Activated naive CD8-positive, alpha-beta T cell treated with anti-CD3 and anti-CD28 coated beads, Interleukin-2, amount 50 U/mL, for 24 hours (primary cell): Measurements from ENCODE around the gene TRIP13.
A peak's percentile ranks its signal among the peaks of the same experiment; 100 is the strongest.
"Not testable (repeated sequence)": the region's sequence is repeated elsewhere in the genome, so short reads cannot be mapped to it uniquely, and the experiment has no call there.

Experiments used
- ATAC-seq: fragments of 150-1000 bp; cut with Tn5 transposase; one replicate; pipeline ENCODE4 v1.10.0; 2021
- DNase-seq: peaks from one replicate; pipeline ENCODE4 v3.0.0; 2021
- H3K27ac Mint-ChIP-seq: one replicate; pipeline ENCODE4 v1.8.0; 2021; ENCODE audit warnings: mild to moderate bottlenecking, mixed read lengths
- H3K27me3 Mint-ChIP-seq: one replicate; pipeline ENCODE4 v1.8.0; 2021; ENCODE audit warnings: mixed read lengths
- H3K36me3 Mint-ChIP-seq: one replicate; pipeline ENCODE4 v1.8.0; 2021; ENCODE audit warnings: low read depth, mixed read lengths
- H3K4me1 Mint-ChIP-seq: one replicate; pipeline ENCODE4 v1.8.0; 2021; ENCODE audit warnings: mixed read lengths
- H3K4me3 Mint-ChIP-seq: one replicate; pipeline ENCODE4 v1.8.0; 2021; ENCODE audit warnings: mild to moderate bottlenecking, moderate library complexity, mixed read lengths
- H3K9me3 Mint-ChIP-seq: one replicate; pipeline ENCODE4 v1.8.0; 2021; ENCODE audit warnings: mixed read lengths

TRIP13 gene

GRCh38 chr5:937151-937924 is 44.7 kb downstream of the TRIP13 start:
- Mint-ChIP-seq H3K27ac (no peak overlapping the region), H3K36me3 (no peaks in the 10 kb centered on the region)

DNA sequence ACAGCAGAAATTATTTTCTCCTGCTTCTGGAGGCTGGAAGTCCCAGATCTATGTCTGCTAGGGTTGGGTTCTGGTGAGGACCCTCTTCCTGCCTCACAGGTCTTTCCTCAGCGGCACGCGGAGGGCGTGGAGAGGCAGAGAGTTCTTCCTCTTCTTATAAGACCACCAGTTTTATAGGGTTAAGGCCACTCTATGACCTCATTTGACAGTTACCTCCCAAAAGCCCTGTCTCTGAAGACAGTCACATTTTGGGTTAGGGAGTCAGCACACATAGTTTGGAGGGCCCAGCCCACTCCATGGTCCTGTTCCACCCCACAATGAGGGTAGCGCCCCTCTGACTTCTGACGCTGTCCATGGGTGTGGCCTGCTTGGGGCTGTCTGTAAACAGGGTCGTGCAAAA is 46.7 kb downstream of the TRIP13 start:
- Mint-ChIP-seq H3K9me3 (no peaks in the 10 kb centered on the region), H3K27ac (no peak overlapping the region), H3K4me3 (no peak overlapping the region), H3K4me1 (peaks cover 11% of the 10 kb centered on the region), H3K27me3 (peaks cover 28% of the 10 kb centered on the region), H3K36me3 (no peaks in the 10 kb centered on the region)
- DNase-seq (no peak), ATAC-seq (no peak)

More at GRCh38 chr5:937151-937924, 44.7 kb downstream of the TRIP13 start:
- Mint-ChIP-seq H3K9me3 (no peaks in the 10 kb centered on the region), H3K4me1 (peaks cover 25% of the 10 kb centered on the region), H3K27me3 (peaks cover 13% of the 10 kb centered on the region), H3K4me3 (no peak overlapping the region)
- ATAC-seq (no peak), DNase-seq (no peak)

GRCh38 chr5:940741-941140 is 48.1 kb downstream of the TRIP13 start:
- not testable (repeated sequence) for H3K9me3 Mint-ChIP-seq, ATAC-seq, H3K4me1 Mint-ChIP-seq, DNase-seq, H3K27ac Mint-ChIP-seq, H3K4me3 Mint-ChIP-seq, H3K36me3 Mint-ChIP-seq
- peaks cover 41% of the 10 kb centered on the region for H3K27me3 Mint-ChIP-seq

GRCh38 chr5:943201-943917 is 50.7 kb downstream of the TRIP13 start:
- Mint-ChIP-seq H3K27ac (no peak overlapping the region), H3K27me3 (peaks cover 59% of the 10 kb centered on the region), H3K4me3 (no peak overlapping the region), H3K36me3 (no peaks in the 10 kb centered on the region), H3K9me3 (no peaks in the 10 kb centered on the region), H3K4me1 (peaks cover 2% of the 10 kb centered on the region)
- DNase-seq (no peak), ATAC-seq (no peak)

DNA sequence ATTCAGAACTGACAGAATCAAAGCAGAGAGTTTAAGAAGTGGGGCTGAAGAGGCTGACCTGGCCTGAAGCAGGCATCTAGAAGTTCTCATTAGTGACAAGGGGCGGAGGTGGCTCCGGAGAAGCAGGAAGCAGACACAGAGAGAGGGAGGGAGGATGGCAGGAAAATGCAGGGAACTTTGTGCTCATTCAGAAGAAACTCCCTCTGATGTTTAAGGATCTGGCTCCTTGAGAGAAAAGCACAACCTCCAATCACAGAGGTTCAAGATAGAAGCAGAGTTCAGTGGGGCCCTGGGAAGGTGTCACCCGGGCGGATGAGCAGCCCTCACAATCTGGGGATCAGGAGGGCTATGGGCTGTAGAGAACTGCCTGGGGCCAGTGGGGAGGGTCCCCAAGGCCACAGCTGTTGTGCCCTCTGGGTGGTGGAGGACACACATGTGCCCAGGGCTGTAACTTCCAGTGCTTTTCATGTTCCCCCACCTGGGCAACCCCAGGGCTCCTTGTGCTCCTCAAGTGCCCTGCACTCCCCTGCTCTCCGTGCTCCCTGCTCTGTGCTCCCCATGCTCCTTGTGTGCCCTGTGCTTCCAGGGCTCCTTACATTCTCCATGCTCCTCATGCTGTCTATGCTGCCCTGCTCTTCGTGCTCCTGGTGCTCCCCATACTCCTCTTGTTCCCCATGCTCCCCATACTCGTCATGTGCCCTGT is 51.4 kb downstream of the TRIP13 start:
- Mint-ChIP-seq H3K27ac (no peak overlapping the region), H3K4me3 (no peak overlapping the region)

DNA sequence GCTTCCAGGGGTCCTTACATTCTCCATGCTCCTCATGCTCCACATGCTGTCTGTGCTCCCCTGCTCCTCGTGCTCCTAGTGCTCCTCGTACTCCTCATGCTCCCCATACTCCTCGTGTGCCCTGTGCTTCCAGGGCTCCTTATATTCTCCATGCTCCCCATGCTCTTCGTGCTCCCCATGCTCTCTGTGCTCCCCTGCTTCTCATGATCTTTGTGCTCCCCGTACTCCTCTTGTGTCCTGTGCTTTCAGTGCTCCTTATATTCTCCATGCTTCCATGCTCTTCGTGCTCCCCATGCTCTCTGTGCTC is 51.9 kb downstream of the TRIP13 start:
- Mint-ChIP-seq H3K27ac (no peak overlapping the region), H3K36me3 (no peaks in the 10 kb centered on the region), H3K4me3 (no peak overlapping the region), H3K4me1 (peaks cover 2% of the 10 kb centered on the region), H3K9me3 (no peaks in the 10 kb centered on the region), H3K27me3 (peaks cover 66% of the 10 kb centered on the region)
- DNase-seq (no peak), ATAC-seq (no peak)

More for the DNA sequence above, 51.4 kb downstream of the TRIP13 start:
- ATAC-seq: peak; percentile 31
- no peak for DNase-seq
- Mint-ChIP-seq H3K9me3 (no peaks in the 10 kb centered on the region), H3K4me1 (peaks cover 2% of the 10 kb centered on the region), H3K27me3 (peaks cover 65% of the 10 kb centered on the region), H3K36me3 (no peaks in the 10 kb centered on the region)

GRCh38 chr5:944992-945685 is 52.5 kb downstream of the TRIP13 start:
- Mint-ChIP-seq H3K27ac (no peak overlapping the region), H3K27me3 (peaks cover 72% of the 10 kb centered on the region), H3K9me3 (no peaks in the 10 kb centered on the region), H3K4me3 (no peak overlapping the region), H3K4me1 (peaks cover 2% of the 10 kb centered on the region), H3K36me3 (no peaks in the 10 kb centered on the region)
- ATAC-seq (no peak), DNase-seq (no peak)

DNA sequence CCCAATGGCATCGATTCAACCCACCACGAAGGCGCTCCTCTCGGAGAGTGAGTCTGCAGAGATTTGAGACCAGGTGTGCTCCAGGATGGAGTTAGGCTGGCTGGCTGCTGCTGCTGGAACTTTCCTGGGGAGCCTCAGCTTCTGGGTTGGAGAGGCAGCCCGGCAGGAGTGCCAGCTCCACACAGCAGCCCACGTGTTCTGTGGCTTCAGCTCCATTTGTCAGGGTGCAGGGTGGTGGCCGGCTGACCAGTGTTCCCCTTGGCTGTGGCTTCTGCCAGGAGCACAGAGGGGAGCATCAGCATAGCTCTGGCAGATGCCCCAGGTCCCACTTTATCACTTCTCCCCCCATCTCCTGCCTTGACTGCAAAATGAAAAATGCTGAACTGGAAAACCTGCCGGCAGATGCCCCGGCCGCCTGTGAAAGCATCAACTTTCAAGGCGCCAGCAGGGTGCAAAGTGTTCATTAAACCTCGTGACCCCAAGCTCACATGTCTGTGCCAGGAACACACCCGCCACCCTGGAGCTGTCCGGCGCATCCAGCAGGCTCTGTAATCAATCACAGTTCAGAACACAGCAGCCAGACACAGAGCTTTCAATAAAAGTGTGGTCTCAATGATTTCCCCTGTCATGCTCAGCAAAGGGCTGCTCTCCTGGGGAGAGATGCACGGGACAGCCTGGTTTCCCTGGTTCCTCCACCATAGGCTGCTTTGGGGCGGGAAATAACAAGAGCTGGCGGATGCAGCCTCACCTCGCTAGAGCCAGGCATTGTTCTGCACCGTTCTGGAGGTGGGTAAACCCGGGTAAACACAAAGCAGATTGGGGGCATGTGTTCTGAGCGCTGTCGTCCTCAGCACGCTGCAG is 53.2 kb downstream of the TRIP13 start:
- H3K4me1 Mint-ChIP-seq: peaks cover 2% of the 10 kb centered on the region
- no peak for ATAC-seq
- no peak overlapping the region for H3K4me3 Mint-ChIP-seq
- no peaks in the 10 kb centered on the region for H3K9me3 Mint-ChIP-seq
- no peak for DNase-seq
- H3K27me3 Mint-ChIP-seq: peaks cover 76% of the 10 kb centered on the region
- H3K36me3 Mint-ChIP-seq: no peaks in the 10 kb centered on the region
- no peak overlapping the region for H3K27ac Mint-ChIP-seq

DNA sequence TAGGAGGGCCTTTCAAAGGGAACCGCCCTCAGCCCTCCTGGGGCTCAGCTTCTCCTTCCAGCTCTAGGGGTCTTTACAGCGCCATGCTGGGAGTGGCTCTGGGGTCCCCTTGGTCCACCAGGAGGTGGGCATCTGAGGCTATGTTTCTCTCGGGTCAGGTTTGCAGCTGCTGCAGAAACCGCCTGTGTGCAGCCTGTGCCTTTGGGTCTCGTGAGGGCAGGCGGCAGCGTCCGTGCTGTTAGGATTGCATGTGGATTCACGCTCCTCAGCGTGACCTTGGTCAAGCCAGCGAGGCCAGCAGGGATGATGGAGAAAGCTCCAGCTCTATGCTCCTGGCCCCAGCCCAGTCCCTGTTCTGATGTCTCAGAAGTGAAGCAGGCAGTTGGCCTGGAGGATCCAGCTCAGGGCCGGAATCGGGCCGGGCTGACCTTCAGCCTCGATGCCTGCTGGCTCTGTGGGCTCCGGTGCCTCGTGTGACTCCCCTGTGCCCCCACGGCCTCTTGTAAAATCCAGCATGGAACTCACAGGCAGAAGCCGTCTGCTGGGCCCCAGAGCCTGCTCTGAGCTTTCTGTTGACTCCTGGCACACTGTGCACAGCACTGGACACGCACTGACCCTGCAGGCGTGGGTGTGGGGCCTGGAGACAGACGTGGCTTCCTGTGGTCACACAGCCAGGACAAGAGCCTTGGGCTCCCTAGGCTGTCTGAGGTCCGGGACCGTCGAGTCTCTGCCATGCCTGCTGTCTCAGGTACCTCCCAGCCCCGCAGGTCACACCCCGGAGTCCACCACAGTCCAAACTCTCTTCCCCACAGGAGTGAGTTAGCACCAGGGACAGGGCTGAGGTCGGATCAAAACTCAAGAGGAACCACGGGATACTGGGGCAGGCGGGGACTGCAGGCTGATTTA is 54.3 kb downstream of the TRIP13 start:
- no peaks in the 10 kb centered on the region for H3K36me3 Mint-ChIP-seq
- H3K27me3 Mint-ChIP-seq: peaks cover 74% of the 10 kb centered on the region
- no peaks in the 10 kb centered on the region for H3K9me3 Mint-ChIP-seq
- DNase-seq (no peak), ATAC-seq (no peak)
- no peak overlapping the region for H3K4me3 Mint-ChIP-seq
- no peaks in the 10 kb centered on the region for H3K4me1 Mint-ChIP-seq
- H3K27ac Mint-ChIP-seq: no peak overlapping the region

DNA sequence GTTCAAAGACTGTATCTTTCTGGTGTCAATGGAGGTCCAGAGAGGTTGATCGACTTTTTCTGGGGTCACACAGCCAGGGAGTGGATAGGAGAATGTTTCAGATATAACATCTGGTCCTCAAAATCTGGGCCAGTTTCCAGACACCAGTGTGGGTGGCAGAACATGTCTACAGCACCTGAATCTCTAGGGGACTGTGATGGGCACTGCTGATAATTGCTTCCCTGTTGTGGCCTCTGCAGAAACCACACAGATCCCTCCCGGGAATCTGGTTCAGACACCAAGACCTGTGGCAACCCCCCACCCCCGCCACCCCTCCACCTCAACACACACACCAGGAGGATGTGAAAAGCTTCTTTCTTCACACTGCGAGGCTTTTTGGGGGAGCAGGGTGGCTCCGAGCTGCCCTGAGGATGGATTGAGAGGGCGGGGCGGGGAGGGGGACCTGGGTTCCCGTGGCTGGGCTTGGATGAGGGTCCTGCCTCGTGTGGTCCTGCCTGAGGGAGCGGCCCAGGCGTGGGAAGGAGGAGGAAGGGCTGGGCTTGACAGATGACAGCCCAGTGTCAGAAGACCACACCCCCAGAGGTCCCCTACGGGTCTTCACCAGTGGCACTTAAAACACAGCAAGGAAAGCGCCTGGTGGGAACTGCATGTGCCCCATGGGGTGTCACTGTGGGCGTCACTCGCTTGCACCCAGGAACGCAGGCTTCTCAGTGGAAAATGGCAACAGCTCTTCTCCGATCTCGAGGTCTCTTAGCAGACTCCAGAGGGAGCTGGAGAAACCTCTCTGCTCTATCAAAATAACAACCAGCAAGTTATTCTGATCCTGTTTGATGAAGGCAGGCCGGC is 55.2 kb downstream of the TRIP13 start:
- Mint-ChIP-seq H3K9me3 (no peaks in the 10 kb centered on the region), H3K36me3 (no peaks in the 10 kb centered on the region), H3K27me3 (peaks cover 73% of the 10 kb centered on the region), H3K4me3 (no peak overlapping the region), H3K4me1 (no peaks in the 10 kb centered on the region), H3K27ac (no peak overlapping the region)
- DNase-seq: no peak
- no peak for ATAC-seq

GRCh38 chr5:948472-949274 is 56.0 kb downstream of the TRIP13 start:
- no peak for ATAC-seq

DNA sequence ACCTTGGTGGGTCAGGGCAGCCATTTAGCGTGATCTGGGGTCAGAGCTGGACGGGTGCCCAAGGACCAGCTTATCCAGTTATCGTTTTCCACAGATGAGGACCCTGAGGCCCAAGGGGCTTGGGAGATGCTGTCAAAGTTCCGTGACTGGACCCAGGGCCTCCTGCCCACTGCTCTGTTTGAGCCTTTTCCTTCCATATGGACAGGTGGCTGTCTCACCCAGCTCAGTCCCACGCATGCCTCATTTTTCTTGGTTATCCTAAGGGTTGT is 56.5 kb downstream of the TRIP13 start:
- no peaks in the 10 kb centered on the region for H3K36me3 Mint-ChIP-seq
- no peak overlapping the region for H3K27ac Mint-ChIP-seq
- peaks cover 78% of the 10 kb centered on the region for H3K27me3 Mint-ChIP-seq
- H3K4me3 Mint-ChIP-seq: no peak overlapping the region
- H3K9me3 Mint-ChIP-seq: no peaks in the 10 kb centered on the region
- ATAC-seq: no peak
- DNase-seq: no peak
- H3K4me1 Mint-ChIP-seq: no peaks in the 10 kb centered on the region

More at GRCh38 chr5:948472-949274, 56.0 kb downstream of the TRIP13 start:
- Mint-ChIP-seq H3K36me3 (no peaks in the 10 kb centered on the region), H3K27ac (no peak overlapping the region), H3K9me3 (no peaks in the 10 kb centered on the region), H3K4me3 (no peak overlapping the region), H3K27me3 (peaks cover 76% of the 10 kb centered on the region), H3K4me1 (no peaks in the 10 kb centered on the region)
- DNase-seq: no peak
